HG02852 (cell line): ENCODE results near the gene CLIP1.
"Not testable (repeated sequence)": the region's sequence is repeated elsewhere in the genome, so short reads cannot be mapped to it uniquely, and the experiment has no call there.

Experiments
- ATAC-seq: cut with Tn5 transposase; IDR thresholded peaks from one replicate; pipeline ENCODE4 v1.9.1; 2021; ENCODE audit warnings: mild to moderate bottlenecking, moderate library complexity; ENCODE audit not compliant: unreplicated experiment

The CLIP1 gene

DNA sequence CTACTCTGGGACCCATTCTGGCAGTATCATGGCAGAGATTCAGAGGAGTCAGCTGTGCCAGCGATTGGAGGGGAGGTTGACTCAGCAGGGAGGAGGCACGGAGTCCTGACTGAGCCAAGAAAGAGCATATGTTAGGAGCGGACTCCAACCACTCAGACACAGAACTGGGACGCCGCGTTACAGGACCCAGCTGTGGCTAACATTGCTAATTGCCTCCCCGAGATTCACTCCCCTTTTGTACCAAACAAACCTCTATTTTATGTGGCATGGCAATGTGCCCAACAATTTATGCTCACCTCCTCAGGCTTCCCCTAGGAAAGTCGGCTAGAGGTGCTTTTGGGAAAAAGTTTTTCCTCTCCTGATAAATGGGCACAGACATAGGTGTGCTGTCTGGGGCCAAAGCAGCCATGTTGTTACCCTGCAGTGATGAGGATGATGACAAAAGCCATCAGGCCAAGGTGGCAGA is 15.2 kb upstream of the CLIP1 start:
- ATAC-seq: no peak

DNA sequence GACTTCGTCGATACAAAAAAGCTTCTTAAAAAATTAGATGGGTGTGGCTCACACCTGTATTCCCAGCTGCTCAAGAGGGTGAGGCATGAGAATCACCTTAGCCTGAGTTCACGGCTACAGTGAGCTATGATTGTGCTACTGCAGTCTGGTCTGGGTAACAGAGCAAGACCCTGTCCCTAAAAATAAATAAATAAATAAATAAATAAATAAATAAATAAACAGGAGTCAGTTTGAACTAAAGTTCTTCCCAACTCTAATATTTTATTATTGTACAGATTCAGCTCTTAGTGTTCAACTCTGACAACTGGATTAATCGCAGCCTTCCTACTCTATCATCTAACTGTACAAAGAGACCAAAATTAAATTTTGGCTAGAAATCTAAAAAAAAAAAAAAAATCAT is 12.7 kb upstream of the CLIP1 start:
- ATAC-seq: no peak

DNA sequence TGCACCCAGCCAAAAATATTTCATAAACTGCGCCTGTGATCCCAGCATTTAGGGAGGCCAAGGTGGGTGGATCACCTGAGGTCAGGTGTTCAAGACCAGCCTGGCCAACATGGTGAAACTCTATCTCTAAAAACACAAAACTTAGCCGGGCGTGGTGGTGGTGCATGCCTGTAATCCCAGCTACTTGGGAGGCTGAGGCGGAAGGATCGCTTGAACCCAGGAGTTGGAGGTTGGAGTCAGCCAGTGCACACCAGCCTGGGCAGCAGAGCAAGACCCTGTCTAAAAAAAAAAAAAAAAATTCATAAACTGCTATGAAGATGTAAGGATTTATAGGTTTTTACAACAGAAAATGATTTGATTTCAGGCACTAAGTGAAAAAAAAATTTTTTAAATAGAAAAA is 6.6 kb upstream of the CLIP1 start:
- ATAC-seq: not testable (repeated sequence)

DNA sequence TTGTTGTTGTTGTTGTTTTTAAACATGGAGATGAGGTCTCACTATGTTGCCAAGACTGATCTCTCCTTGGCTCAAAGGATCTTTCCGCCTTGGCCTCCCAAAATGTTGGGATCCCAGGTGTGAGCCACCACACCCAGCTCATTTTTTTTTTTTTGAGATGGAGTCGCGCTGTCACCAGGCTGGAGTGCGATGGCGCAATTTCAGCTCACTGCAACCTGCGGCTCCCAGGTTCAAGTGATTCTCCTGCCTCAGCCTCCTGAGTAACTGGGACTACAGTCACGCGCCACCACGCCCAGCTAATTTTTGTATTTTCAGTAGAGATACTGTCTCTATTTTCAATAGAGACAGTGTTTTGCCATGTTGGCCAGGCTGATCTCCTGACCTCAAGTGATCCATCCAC is 4.9 kb upstream of the CLIP1 start:
- ATAC-seq: no peak

DNA sequence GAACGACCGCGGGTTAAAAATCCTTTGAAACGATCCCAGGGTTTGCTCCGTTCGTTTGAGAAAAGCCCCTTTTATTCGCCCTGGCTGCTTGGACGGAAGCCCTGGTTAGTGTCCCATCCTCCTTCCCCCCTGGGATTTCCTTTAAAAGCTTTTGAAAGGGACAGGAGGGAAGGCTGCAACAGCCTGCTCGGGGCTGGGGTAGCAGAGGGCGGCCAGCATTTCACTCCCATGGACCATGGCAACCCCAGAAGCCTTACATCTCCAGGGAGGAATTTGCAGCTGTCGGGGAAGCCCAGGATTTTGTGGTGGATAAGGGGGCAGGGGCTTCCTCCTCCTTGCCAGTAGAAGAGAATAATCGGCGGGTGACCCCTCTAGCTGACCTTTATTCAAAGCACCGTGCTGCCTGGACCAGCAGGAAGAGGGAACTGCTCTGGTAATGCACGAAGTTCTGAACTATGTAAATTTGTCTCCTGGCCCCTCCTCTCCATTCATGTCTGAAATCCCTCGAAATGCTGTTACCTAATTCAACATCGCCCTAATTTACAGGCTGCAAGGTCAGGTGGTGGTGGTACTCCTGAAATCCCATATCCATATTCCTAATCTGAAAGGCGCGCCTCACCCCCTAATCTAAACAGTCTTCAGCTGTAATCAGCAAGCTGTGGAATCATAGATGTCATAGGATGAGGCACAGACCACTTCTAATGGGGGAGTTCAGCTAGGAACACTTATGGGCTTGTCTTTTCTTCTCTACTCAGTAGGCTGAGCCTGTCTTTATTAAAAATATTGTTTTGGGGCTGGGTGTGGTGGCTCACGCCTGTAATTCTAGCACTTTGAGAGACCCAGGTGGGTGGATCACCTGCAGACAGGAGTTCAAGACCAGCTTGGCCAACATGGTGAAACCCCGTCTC is 1.0 kb upstream of the CLIP1 start:
- ATAC-seq: no peak

DNA sequence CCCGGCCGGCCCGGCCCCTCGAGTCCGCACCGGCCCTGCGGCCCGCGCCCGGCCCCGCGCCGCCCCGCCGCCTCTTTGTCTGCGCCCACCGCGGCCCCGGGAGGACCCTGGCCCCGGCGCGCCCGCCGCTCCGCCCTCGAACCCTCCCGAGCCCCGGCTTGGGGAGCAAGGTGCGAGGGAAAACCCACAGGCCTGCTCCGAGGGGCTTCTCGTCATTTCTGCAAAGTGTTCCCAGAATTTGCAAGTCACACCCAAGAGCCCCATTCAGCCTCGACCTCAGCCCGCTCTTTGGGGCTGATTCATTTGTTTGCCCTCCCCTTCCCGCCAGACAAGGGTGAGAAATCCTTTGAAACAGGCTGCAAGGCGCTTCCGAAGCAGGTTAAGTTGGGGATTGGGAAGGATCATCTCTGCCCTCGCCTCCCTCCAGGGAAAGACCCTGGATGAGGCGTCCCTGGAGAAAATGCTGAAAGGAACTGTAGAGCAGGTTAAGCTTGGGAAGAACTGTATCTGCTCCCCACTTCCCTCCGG is 325 bp upstream of the CLIP1 start:
- ATAC-seq: peak; percentile 18

DNA sequence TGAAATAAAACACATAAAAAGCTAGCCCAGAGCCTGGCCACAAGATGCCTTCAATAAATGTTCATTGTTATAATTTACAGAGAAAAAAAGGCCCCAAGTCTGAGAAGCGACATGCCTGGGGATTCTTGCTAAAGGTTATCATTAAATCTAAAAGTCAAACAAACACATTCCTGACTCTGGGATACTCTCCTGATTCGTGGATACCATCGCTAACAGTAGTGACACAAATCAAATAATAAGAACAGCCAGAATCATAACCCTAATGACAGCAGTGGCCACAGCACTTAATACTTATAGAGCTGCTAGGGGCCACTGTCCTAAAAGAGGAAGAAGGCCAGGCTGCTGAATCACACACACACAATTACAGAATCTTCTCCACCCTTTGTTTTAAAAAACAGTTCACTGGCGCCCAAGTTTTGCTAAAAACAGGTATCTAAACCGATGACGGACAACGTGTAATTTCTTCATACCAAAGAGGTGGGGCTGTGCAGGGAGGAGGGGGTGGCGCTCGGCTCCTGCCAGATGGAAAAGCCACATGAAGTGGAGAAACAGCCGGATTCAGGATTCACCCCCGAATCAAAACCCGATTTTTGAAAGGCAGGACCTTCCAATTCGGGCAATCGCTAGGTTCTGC is 1.2 kb downstream of the CLIP1 start:
- no peak for ATAC-seq

DNA sequence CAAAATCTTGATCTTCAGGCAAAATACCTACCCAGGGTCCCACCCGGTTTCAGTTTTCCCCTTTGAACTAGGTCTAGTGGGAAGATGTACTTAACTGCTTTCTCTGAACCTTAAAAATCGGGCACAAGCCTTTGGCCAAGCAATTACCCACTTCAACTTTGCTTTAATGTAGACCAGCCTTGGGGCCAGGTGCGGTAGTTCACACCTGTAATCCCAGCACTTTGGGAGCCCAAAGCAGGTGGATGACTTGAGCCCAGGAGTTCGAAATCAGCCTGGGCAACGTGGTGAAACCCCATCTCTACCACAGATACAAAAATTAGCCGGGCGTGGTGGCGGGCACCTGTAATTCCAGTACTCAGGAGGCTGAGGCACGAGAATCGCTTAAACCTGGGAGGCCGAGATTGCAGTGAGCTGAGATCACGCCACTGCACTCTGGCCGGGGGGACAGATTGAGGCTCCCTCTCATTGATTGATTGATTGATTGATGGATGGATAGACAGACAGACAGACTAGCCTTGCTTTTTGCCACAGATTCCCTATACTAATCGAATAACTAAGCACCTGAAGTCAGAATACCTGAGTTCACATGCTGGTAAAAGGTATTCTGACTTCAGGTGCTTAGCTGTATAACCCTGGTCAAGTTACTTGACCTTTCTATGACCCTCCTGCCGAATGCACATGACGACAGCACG is 1.9 kb downstream of the CLIP1 start:
- no peak for ATAC-seq

DNA sequence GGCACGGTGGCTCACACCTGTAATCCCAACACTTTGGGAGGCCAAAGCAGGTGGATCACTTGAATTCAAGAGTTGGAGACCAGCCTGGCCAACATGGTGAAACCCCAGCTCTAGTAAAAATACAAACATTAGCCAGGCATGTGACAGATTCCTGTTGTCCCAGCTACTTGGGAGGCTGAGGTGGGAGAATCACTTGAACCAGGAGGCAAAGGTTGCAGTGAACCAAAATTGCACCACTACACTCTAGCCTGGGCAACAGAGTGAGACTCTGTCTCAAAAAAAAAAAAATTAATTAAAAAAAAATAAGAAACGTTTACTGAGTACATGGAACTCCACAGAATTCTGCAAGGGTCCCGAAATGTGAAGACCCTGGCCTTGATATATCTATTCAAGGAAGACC is 3.4 kb downstream of the CLIP1 start:
- ATAC-seq: not testable (repeated sequence)

DNA sequence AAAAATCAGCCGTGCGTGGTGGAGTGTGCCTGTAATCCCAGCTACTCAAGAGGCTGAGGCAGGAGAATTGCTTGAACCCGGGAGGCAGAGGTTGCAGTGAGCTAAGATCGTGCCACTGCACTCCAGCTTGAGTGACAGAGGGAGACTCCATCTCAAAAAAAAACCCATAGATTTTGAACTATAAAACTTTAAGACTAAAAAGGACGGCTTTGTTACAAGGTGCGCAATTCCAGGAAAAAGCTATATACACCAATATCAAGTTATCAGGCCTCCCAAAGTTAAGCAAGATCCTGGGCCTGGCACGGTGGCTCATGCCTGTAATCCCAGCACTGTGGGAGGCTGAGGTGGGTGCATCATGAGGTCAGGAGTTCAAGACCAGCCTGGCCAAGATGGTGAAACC is 6.8 kb downstream of the CLIP1 start:
- ATAC-seq: not testable (repeated sequence)

DNA sequence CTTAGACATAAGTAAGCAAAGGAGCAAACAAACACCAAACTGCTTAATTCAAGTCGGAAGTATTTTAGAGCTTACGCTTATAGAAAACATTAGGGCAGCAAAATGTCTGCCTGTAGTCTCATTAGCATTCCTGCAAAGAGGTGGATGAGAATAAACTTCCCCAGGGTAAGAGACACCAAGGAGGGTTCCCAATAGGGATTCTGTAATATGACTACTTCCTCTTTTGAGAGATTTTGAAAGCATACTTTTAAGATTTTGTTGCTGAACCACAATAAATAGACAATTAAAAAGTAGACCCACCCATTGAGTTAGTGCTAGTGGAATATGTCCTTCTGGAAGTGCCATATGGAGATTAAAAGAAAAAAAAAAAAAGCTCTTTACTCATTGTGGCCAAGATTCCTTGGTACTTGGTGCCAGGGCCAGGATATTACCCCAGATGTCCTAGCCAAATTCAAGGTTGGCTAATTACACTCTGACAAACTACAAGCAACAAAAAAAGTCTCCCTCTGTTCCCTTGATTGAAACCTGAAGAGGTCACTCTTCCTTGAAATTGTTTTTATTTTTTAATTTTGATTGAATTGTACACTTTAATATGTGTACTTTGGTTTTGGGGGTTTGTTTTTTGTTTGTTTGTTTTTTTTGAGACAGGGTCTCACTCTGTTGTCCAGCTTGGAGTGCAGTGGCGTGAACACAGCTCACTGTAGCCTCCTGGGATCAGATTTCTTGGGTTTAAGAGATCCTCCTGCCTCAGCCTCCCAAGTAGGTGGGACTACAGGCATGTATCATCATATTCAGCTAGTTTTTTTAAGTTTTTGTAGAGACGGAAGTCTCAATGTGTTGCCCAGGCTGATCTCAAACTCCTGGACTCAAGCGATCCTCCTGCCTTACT is 8.7 kb downstream of the CLIP1 start:
- ATAC-seq: no peak

DNA sequence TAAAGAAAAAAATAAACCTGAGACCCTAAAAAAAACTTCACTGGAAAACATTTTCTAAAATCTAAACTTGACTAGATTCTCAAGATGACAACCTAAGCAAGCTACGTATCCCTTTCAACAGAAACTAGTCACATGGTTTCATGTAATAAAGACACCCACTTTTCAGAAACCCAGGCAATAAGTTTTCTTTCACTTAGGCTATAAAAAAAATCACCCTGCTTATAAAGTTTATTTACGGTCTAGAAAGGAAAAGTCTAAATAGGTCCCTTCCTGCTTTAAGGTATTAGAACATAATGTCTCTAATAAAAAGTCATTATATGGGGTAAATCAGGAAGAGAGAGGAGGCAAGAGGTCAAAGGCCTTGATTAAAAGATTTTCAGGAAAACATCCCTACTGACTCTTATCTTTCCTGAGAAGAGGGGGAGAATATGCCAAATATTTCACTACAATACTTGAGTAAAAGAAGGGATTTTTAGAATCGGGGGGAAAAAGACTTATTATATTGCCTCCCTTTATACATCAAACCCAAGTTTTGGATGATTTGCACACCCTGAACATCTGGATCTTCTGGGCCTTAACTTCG is 9.5 kb downstream of the CLIP1 start:
- ATAC-seq: no peak

DNA sequence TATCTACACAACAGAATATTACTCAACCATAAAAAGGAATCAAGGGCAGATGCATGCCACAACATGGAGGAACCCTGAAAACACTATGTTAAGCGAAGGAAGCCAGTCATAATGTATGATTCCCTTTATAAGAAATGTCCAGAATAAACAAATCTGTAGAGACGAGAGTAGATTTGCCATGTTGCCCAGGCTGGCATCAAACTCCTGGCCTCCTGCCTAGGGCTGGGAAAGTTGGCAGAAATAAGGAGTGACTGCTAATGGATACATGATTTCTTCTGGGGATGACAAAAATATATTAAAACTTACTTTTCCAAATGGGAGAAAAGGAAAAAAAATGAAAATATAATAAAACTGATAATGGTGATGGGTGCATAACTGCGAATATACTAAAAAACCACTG is 10.9 kb downstream of the CLIP1 start:
- ATAC-seq: no peak

DNA sequence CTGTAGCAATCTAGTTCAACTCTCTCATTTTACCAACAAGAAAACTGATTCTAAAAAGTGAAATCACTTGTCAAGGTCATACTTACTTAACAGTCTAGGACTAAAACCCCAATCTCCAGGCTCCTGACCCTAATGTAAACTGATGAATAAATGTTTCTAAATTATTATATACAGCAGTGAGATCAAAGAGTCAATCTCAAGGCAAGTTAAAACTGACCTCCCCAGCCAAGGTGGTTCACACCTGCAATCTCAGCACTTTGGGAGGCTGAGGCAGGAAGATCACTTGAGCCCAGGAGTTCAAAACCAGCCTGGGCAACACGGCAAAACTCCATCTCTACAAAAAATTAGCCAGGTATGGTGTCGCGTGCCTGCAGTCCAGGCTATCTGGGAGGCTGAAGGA is 15.3 kb downstream of the CLIP1 start:
- ATAC-seq: no peak

DNA sequence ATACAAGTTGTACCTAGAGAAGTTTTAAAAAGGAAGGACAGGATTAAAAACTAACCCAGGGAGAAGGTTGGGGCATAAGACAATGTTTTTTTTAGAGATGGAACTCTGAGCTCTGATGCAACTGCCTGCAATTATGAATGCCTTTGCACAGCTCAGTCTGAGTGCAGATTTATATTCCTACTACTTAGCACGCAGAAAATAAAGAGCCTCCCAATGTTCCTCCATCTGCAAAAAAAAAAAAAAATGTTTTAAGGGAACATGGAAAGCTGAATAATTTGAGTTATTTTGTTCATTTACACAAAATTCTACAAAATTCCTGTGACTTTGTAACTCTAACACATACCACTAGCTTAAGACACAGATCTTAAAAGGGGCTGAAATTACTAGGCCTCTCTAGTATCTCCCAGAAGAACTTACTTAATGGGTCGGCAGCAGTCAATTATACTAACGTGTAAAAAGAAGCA is 15.7 kb downstream of the CLIP1 start:
- ATAC-seq: no peak

DNA sequence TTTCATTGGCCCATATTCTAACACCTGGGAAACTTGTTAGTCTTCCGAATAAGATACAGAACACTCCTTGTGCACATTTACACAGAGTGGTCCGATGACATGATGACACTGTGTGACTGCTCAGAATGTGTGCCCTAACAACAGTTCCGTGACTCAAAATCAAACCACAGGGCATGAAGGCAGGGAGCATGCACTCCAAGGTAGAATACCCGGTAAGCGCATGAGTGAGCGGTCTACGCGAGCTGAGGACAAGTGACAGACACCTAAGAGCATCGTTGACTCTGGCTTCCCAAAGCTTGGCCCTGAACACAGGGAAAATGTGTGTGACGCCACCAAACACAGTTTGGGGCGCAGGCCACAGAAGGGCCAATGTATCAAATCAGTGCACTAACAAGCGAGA is 18.6 kb downstream of the CLIP1 start:
- ATAC-seq: no peak

DNA sequence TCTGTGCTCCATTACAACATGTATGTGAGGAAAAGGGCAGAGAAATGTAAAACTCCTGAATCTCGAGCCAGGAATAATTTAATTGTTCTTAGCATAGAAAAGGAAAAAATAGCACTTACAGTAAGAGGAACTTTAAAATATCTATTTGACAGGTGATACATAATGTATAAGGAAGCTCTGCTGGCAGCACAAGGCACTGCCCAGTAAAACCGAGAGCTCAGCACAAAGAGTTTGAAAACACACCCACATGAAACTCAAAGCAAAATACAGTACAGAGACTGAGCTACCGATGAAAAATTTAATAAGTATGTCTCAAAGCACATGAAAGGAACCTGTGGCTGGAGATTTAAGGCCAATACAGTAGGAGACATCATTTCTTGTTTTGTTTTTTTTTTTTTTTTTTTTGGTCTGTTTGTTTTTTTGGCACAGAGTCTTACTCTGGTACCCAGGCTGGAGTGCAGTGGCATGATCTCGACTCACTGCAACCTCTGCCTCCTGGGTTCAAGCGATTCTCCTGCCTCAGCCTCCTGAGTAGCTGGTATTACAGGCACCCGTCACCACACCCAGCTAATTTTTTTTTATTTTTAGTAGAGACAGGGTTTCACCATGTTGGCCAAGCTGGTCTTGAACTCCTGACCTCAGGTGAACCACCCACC is 19.2 kb downstream of the CLIP1 start:
- peak; percentile 57 for ATAC-seq

DNA sequence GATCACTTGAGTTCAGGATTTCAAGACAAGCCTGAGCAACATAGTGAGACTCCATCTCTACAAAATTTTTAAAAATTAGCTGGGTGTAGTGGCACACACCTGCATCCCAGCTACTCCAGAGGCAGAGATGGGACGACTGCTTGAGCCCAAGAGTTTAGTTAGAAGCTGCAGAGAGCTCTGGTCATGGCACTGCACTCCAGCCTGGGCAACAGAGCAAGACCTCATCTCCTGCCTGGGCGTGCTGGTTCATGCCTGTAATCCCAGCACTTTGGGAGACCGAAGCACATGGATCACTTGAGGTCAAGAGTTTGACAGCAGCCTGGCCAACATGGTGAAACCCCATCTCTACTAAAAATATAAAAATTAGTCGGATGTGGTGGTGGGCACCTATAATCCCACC is 20.2 kb downstream of the CLIP1 start:
- ATAC-seq: no peak

DNA sequence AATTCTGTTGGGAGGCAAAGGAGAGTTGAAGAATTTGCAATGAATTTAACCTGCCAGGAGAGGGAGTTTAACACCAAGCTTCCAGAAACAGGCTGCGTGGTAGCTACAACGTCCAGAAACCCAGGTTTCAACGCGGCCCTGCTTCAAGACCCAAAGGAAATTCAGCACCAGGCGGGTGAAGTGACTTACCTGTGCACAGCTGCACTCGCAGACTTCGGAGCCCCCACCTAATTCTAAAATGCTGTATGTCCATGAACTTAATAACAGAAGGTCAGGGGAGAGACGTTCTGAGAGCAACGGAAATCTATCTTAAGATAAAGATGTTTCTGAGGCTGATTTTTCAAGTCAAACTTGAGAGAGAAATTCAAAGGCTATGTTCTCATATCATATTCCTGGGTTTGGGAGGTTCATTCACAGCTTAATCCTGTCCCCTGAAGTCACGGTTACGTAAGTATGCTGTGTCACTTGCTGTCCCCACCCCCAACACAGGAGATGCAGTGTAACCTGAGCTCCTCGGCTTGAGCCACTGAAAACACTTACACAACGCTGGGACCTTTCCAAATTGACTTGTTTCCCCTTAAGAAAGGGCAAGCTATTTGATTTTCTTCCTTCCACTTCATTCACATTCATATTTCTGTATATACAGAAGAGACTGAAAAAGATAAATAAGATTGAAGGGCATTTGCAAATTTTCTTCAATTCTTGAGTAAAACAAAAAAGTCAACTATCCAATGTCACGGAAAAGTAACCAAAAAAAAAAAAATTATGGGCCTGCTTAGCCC is 22.7 kb downstream of the CLIP1 start:
- no peak for ATAC-seq
